Measurements from ENCODE around the gene ULK4.

Gene ULK4

DNA sequence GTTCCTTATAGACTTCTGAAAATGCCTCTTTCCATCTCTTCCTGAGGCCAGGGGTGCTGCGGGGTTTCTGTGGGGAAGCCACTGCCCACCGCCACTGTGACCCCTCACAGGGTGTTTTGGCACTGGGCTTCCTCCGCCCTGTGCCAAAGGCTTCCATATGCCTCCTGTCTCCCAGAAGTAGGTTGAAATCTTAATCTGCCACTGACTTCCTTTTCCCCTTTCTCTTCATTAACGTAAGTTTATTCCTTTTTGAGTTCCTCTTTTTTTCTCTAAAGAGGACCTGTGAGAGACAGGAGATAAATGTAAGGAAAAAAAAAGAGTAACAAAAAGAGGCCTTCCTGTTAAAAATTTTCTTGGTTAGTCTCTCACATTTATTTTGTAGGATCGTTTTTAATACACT, 542.1 kb downstream of the ULK4 start (continued):
- TF ChIP-seq ZBTB11 (tag by site-specific recombination; conservative IDR thresholded peaks at IDR 0.05; ENCODE audit: low read depth): no peak

GRCh38 chr3:41418961-41419691, 542.8 kb downstream of the ULK4 start:
- Histone ChIP-seq H3K36me3 (ENCODE audit: control insufficient read depth in 2 of 2, insufficient read depth in 1 of 2, low read length in 2 of 2) (no peaks in the 10 kb centered on the region), H3K27ac (ENCODE audit: extremely low read depth, low read depth, low read length) (no peak overlapping the region), H3K4me1 (ENCODE audit: control insufficient read depth, insufficient read depth, low read length) (no peaks in the 10 kb centered on the region), H3K9me3 (ENCODE audit: control insufficient read depth, insufficient read depth, low read depth, low read length) (no peaks in the 10 kb centered on the region), H3K4me3 (ENCODE audit: low read depth, low read length) (no peak overlapping the region)
- ChIA-PET POLR2A (no interaction called here), CTCF (interaction anchor here (0.7 kb wide), 1 partner anchor 835 kb away, joined by 3 read pairs; no protein-coding TSS in a partner anchor)
- no peak for TF ChIP-seq ZNF624 (tag by site-specific recombination; IDR thresholded peaks at IDR 0.05)
- TF ChIP-seq, protein P1, sequence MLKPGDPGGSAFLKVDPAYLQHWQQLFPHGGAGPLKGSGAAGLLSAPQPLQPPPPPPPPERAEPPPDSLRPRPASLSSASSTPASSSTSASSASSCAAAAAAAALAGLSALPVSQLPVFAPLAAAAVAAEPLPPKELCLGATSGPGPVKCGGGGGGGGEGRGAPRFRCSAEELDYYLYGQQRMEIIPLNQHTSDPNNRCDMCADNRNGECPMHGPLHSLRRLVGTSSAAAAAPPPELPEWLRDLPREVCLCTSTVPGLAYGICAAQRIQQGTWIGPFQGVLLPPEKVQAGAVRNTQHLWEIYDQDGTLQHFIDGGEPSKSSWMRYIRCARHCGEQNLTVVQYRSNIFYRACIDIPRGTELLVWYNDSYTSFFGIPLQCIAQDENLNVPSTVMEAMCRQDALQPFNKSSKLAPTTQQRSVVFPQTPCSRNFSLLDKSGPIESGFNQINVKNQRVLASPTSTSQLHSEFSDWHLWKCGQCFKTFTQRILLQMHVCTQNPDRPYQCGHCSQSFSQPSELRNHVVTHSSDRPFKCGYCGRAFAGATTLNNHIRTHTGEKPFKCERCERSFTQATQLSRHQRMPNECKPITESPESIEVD (tag by site-specific recombination; IDR thresholded peaks at IDR 0.05): peak; percentile 38; the same call in 1 of the 2 replicates
- TF ChIP-seq MYNN (tag by site-specific recombination; IDR thresholded peaks at IDR 0.05; ENCODE audit: borderline replicate concordance): no peak
- peak; percentile 33; the same call in 1 of the 2 replicates for TF ChIP-seq ZBTB17 (tag by site-specific recombination; IDR thresholded peaks at IDR 0.05)
- peak; percentile 15; the same call in 1 of the 2 replicates for TF ChIP-seq FEZF1 (tag by site-specific recombination; IDR thresholded peaks at IDR 0.05)
- peak; percentile 82; the same call in 1 of the 2 replicates for TF ChIP-seq ZNF660 (tag by site-specific recombination; IDR thresholded peaks at IDR 0.05)
- 0 out of 2 replicates have a peak, but pooled peaks have one; percentile 36 for TF ChIP-seq REST (tag by site-specific recombination; IDR thresholded peaks at IDR 0.05)
- TF ChIP-seq PRDM1 (tag by site-specific recombination; IDR thresholded peaks at IDR 0.05): peak; percentile 28; the same call in 1 of the 2 replicates
- no peak for TF ChIP-seq EGR2 (tag by site-specific recombination; IDR thresholded peaks at IDR 0.05; ENCODE audit: low read depth)
- TF ChIP-seq ZNF629 (tag by site-specific recombination; IDR thresholded peaks at IDR 0.05): peak; percentile 82
- 0 out of 2 replicates have a peak, but pooled peaks have one; percentile 33 for TF ChIP-seq ZNF184 (tag by site-specific recombination; IDR thresholded peaks at IDR 0.05)
- TF ChIP-seq MZF1 (tag by site-specific recombination; IDR thresholded peaks at IDR 0.05; ENCODE audit: borderline replicate concordance): no peak
- TF ChIP-seq INSM2 (tag by site-specific recombination; IDR thresholded peaks at IDR 0.05): peak; percentile 50; the same call in 1 of the 2 replicates
- peak; percentile 20; the same call in 1 of the 2 replicates for TF ChIP-seq ZNF843 (tag by site-specific recombination; IDR thresholded peaks at IDR 0.05)
- no peak for TF ChIP-seq ZNF514 (tag by site-specific recombination; IDR thresholded peaks at IDR 0.05)
- TF ChIP-seq GLI2 (tag by site-specific recombination; IDR thresholded peaks at IDR 0.05; ENCODE audit: borderline replicate concordance, low read depth): no peak
- TF ChIP-seq ZBTB21 (tag by site-specific recombination; IDR thresholded peaks at IDR 0.05): peak; percentile 55; the same call in 1 of the 2 replicates
- TF ChIP-seq, protein P2, sequence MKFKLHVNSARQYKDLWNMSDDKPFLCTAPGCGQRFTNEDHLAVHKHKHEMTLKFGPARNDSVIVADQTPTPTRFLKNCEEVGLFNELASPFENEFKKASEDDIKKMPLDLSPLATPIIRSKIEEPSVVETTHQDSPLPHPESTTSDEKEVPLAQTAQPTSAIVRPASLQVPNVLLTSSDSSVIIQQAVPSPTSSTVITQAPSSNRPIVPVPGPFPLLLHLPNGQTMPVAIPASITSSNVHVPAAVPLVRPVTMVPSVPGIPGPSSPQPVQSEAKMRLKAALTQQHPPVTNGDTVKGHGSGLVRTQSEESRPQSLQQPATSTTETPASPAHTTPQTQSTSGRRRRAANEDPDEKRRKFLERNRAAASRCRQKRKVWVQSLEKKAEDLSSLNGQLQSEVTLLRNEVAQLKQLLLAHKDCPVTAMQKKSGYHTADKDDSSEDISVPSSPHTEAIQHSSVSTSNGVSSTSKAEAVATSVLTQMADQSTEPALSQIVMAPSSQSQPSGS (tag by site-specific recombination; IDR thresholded peaks at IDR 0.05; ENCODE audit: low read depth): peak; percentile 36; the same call in 1 of the 2 replicates
